ENCODE data around the gene MNT. TPM values are rescaled to one million over a fixed set of nuclear protein-coding genes. Genes with fewer than 3 reads are reported as not detected.

MNT gene
- total RNA-seq, 2 experiments from 2014 or later: 21.2 to 22.2 TPM

DNA sequence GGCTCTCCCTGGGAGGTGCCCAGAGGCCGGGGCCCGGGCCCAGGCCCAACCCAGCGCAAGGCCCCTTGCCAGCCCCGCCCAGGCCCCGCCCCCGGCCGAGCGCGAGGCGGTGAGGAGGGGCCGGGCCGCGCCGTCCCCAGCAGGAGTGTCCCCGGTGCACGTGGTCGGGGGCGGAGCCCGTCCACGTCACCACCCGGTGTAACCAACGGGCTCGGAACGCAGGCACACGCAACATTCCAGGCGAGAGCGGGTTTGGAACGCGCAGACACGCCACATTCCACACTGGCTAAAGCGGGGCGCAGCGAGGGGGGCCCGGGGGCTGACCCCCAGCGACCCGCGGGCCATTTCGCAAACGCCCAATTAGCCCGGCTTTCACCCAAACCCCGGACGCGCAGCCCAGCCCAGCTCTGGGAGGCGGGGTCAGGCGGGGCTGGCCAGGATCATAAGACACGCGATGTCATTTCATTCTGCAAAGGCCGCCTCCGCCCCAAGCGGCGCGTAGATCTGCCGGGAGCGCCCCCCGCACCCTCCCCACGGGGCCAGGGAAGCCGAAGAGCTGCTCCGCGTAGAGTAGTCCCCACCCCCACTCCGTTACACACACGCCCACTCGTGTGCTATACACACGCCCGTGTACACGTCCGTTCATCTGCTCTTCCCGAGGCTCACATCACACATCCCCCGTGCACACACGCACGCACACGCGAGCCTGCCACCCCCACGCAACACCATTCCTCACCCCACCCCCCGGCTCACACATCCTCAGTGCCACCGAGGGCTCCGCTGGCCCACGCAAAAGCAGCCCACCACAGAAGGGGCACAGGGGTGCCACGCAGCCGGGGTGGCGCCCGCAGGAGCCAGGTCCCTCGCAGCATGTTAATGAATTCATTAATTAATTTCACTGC is 1.0 kb downstream of the MNT start:
- CTCF ChIA-PET: interaction anchor here (0.7 to 4.5 kb wide), 5 partner anchors 7 to 1618 kb away, joined by 3 to 27 read pairs (median 3); no protein-coding TSS in a partner anchor
- POLR2A ChIA-PET: interaction anchor here (1.0 to 1.7 kb wide), 4 partner anchors 9 to 683 kb away, joined by 3 read pairs; partner anchors contain the start of gene TSR1

DNA sequence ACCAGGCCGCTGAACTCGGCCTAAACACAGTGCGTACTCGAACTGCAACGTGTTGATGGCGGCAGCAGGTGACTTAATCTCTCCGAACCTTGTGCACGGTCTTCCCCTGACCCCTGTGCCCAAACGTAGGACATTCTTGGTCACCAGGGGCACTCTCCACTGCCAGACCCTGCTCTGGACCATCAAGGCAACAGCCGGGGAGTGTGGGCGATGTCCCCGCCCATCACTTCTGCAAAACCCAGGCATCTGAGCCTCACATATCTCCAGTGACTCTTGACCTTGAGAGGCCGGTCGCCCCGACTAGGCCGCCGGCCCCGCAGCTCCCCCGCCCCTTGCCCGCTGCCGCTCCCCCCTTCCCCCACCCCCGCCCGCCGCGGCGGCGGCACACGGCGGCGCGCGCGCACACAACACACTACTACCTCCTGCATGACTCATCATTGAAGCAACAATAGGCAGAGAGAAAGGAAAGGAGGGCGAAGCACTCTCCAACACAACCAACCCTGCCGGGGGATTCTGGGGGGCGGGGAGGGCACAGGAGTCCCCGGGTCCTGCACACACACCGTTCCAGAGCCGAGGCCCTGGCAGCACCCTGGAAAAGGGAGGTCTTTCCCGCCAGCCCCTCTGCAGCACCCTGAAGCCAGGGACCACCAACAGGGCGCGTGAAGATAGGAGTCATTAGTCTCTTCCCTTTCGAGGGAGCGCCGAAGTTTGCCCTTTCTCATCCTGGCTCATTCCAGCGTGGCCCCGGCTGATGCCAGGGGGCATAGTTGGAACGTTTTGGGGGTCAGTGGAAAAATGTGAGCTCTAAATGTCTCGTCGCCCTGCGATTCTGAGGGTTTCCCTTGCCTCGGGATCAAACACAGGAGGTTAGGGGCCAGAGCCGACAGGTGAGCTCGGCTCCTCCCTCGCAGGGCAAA is 1.9 kb downstream of the MNT start:
- ChIA-PET POLR2A (interaction anchor here (1.0 to 1.7 kb wide), 3 partner anchors 8 to 682 kb away, joined by 3 read pairs; no protein-coding TSS in a partner anchor), CTCF (interaction anchor here (0.6 to 4.5 kb wide), 5 partner anchors 6 to 148 kb away, joined by 3 to 27 read pairs (median 7); no protein-coding TSS in a partner anchor)

DNA sequence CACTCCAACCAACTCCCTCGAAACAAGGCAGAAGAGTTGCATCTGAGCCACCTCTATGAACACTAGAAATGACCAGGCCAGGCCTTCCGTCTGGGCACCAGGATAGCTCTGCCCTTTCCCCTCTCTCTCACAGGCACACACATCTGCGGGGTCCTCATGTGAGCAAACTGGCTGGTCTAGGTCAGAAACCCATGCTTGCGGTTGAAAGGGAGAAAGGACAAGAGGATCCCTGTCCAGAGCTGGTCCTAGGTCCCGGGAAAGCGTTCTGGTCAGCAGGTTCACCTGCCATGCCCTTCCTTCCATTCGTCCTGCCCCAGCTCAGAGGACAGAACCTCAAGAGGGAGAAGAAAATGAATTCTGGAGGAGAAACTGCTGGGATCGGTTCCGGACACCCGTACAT is 2.7 kb downstream of the MNT start:
- ChIA-PET POLR2A (no interaction called here), CTCF (interaction anchor here (0.6 to 1.5 kb wide), 2 partner anchors 15 to 149 kb away, joined by 6 to 7 read pairs; no protein-coding TSS in a partner anchor)

DNA sequence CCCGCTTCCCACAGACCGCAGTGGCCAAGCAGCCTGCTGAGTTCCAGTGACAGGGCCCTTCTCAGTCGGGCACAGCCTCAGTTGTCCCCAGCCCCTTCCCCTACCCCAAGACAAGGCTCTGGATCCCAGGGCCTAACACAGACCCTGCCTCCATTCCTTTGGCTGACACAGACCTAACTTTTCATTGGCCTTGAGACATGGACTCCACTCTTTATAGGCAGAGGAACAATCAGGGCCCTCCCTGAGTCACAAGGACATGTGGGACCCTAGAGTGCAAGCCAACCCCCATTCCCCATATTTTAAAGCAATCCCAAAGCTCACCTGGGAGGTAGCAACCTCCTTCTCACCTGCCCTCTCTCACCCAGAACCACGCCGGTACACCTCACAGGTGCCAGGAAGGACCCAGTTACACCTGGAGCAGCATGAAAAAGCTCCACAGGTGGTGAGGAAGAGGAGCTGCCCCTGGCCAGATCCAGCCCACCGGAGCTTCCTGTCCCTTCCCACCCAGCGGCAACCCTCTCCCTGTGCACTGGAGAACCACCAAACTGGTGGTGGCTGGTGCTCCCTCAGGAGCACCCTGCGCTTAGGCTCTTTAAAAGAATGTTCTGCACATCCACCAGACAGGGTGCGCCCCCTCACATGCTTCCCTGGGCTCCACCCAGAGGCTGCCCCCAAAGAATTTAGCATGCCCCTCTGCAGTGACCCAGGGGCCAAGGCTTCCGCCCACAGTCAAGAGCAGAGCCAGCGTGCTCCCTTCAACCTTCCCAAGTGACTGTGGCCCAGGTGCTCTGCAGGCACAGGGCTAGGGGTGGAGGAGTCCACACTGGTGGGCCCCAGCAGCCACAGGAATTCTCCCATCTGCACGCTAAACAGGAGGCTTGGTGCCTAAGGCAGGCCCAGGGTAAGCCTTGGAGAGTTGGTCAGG is 3.4 kb downstream of the MNT start:
- ChIA-PET POLR2A (no interaction called here), CTCF (interaction anchor here (0.6 to 1.5 kb wide), 2 partner anchors 15 to 149 kb away, joined by 6 to 7 read pairs; no protein-coding TSS in a partner anchor)

DNA sequence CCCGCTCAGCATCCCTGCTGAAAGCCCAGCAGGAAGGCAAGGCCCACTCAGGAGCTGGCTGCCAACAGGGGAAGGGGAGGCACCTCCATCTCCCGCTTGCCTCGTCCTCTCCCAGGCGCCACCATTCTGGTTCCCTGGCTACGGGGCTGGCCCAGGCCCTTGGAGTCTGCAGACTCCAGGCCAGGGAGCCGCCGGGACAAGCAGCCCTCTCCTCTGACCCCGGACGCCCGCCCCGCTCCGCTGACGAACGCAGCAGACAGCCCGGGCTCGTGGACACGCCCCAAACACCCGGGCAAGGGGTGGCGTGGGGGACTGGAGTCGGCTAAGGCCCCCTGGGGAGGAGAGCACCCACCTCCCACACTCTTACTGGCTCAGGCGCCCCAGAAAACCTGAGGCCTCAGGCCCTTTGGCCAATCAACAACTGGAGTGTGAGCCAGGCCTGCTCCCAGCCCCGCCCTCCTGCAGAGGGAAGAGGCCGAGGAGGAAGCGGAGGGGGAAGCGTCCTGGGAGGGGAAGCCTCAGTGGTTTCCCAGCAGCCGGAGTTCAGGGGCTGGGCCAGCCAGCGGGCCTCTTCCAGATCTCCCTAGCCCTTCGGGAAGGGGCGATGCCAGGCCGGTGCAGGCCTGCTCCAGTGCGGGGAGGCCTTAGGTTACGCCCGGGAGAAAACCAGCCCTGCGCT is 4.2 kb downstream of the MNT start:
- ChIA-PET POLR2A (no interaction called here), CTCF (no interaction called here)

DNA sequence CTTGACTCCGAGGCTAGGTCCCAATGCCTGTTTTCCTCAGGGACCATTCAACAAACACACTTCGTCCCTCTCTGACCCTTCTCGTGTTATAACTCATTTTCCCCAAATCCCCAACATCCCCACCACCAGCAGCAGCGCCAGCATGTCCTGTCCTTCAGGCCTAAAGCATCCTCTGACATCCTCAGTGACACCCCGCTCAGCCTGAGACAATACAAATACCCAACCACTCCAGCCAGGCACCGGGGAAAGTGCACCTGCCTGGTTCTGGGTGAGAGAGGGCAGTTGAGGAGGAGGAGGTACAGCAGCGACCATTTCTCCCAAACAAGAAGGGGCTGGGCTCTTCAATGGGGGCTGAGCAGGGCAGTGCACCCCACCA is 4.7 kb downstream of the MNT start:
- ChIA-PET CTCF (no interaction called here), POLR2A (no interaction called here)

DNA sequence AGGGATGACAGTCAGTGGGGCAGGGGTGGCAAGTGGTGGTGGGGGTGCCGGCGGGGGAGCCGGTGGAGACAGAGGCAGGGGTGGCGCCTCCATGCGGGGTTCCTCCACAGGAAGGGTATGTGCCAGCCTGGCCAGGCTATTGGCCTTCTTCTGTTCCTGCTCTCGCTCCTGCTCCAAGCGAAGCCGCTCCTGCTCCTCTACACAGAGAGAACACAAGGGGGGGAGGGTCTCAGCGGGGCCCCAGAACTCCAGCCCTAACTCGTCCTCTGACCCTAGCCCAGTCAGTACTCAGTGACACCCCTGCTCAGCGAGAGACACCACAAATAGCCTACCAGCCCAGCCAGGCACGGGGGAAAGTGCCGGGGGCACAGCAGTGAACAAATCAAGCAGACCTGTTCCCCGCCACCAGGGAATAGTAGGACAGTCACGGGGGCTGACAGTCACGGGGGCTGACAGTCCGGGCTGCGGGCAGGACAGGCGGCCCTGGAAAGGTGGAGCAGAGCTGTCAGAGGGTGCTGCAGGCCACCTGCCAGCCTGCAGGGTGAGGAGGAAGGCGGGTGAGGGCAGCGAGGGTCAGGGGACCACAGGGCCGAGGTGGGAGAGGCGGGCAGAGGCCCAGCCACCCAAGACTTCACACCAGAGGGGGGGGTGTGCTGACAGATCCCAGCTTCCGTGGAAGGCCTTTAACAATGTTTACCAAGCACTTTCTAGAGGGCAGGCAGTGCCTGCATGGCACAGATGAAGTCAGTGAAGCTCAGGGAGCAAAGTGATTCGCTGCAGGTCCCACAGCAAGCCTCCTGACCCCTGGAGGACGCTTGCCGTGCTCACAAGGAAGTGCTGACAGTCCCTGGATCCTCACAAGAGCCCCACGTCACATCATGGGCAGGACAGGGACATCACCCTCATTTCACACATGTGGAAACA is 5.3 kb downstream of the MNT start:
- CTCF ChIA-PET: no interaction called here
- POLR2A ChIA-PET: no interaction called here

DNA sequence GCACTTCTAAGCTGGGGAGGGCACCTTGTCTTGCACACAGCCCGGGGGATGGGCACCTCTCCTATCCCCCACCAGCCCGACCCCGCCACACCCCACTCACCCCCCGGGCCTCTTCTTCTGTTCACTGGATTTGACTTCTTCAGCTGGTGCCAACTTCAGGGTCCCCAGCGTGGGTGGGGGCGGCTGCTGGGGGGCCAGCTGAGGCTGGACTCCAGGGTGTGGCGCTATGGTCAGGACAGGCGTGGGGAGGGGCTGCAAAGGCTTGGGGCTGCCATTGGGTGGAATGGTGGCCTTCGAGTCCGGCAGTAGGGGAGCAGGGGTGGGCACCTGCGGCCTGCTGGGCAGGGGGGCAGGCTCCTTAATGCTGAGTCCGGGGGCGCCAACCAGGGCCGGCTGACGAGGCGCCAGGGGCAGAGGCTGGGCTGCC is 6.1 kb downstream of the MNT start:
- ChIA-PET POLR2A (no interaction called here), CTCF (no interaction called here)

DNA sequence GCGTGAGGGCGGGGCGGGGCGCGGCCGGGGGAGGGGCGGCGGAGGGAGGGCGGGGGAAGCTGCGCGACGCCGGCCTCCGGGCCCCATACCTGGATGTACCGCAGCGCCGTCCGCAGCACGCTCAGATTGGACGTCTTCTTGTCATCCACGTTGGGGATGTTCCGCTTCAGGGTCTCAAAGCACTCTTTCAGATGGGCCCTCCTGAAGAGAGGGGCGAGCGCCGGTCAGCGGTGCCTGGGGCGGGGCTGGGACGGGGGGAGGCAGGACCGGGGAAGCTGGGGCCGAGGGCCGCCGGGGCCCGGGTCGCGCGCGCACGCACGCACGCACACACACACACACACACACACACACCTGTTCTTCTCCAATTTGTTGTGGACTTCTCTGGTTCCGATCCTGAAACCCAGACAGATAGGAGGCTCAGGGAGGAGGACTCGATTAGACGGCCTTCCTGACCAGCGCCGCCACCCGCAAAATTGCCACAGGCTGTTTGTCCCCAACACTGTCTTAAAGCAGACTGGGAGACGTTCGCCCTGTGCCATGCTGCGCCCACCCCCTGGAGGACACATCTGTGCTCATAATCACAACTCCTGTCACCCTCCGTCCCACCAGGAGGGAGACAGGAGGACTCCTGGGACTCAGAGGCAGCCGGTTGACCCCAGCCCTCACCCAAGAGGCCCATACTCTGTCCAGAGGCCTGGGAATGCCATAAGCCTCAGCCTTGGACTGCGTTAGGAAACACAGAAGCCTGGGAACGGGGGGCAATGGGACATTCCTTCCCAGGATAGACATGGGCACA is 6.7 kb downstream of the MNT start:
- ChIA-PET POLR2A (interaction anchor here (0.6 to 3.2 kb wide), 3 partner anchors 8 to 58 kb away, joined by 3 to 35 read pairs (median 7); partner anchors contain the start of gene TSR1), CTCF (interaction anchor here (2.9 to 3.4 kb wide), 2 partner anchors 7 to 22 kb away, joined by 23 to 27 read pairs; partner anchors contain the start of gene MNT)

DNA sequence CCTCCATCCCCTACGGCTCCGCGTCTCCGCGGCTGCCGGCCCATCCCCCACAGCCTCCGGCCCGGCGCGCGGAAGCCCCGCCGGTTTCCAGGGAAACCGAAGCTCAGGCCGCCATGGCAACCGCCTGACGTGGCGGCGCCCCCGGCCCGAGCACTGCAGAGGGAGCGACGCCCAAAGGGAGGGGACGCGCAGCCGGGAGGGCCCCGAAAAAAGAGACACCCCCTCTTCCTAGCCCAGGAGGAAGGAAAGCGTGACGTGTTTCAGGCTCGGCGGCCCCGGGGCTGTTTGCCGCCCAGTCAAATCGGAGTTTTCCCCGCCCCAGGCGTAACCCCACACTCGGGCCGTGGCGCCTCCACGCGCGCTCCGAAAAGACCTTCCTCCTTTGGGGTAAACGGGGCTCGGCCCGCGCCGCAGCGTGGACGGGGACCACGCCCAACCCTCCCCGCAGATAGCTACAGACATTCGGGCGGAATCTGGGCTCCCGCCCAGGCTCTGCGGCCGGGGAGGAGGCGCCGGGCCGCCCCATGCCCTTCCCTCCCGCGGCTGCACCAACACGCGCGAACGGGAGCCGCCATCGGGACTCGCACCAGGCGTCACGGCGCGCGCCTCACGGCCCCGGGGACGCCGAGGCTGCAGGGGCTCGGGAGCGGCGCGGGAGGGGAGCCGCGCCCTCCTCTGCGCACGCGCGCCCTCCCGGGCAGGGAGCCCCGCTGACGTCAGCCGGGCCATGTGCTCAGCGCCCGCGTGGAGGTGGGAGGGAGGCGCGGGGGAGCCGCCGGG is 7.5 kb downstream of the MNT start:
- POLR2A ChIA-PET: interaction anchor here (0.6 to 3.2 kb wide), 5 partner anchors 9 to 57 kb away, joined by 3 to 35 read pairs (median 7); partner anchors contain the start of gene TSR1
- CTCF ChIA-PET: interaction anchor here (0.6 to 3.5 kb wide), 4 partner anchors 8 to 674 kb away, joined by 3 to 40 read pairs (median 25); partner anchors contain the start of gene MNT

DNA sequence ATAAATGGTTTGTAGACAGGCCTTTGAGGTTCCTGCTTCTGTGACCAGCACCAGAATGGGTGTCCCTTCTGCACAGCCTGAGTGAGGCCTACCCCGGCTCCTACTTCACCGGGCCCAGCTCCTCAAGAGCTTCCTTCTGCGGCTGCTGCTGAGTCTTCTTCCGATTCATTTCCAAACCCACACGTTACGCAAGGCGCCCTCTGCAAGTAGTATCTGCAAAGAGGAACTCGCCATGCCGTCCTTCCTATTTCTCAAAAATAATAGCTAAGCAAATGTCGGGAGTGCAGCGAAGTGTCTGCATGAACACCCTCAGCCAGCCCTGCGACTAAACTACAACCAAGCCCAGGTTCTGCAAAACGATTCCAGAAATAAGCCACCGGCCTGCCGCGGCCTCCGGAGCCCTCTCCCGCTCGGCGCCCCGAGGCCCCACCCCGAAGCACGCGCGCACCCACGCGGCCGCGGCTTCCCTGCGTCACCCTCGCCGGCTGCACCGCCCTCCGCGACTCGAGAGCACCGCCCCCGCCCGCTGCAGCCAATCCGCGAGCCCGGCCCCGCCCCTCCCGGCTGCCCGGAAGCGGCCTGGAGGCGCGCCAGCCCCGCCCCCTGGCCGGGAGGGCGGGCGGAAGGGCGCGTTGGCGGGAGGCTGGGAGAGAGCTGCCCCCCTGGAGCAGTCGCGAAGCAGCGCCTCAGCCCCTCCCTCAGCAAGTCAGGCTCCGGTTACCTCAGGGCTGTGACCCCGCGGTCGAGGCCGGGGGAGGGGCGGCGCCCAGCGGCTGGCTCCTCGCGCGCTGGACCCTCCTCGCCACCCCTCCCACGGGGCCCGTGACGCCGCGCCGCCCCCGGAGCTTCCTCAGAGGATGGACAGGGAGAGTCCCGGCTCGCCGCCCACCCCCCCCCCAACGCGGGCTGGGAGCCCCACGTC is 8.3 kb downstream of the MNT start:
- ChIA-PET POLR2A (interaction anchor here (0.8 to 3.2 kb wide), 7 partner anchors 10 to 119 kb away, joined by 3 to 35 read pairs (median 7); partner anchors contain the start of genes METTL16 and TSR1), CTCF (interaction anchor here (0.6 to 3.5 kb wide), 6 partner anchors 9 to 305 kb away, joined by 3 to 40 read pairs (median 13); partner anchors contain the start of gene MNT)

DNA sequence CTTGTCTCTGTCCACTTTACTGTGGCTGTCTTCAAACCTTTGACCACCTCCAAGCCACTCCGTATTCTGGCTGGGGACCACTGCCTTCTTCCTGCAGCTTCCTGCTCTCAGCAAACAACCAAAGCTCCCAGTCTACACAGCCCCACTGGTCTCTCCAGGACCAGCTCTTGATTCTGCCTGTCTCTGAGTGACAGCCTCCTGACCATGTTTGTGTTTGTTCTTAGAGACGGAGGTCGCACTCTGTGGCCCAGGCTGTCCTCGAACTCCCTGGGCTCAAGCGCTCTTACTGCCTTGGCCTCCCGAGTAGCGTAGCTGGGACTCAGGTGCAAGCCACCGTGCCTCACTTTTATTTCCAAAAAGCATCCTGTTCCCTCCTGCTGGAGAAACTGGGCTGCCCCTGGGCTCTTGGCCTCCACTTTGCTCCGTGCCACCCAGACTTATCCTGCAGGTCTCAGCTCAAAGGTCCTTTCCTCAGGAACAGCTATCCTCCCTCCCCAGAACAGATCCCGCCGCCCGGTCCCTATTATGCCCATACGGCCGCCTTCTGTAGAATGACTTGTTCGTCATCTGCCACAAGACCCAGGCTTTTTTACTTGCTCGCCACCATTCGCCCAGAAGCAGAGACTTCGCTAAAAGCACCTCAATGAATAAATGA is 9.1 kb downstream of the MNT start:
- POLR2A ChIA-PET: interaction anchor here (1.1 to 3.2 kb wide), 6 partner anchors 8 to 119 kb away, joined by 3 to 35 read pairs (median 6); partner anchors contain the start of genes METTL16 and TSR1
- CTCF ChIA-PET: interaction anchor here (0.6 to 3.5 kb wide), 7 partner anchors 9 to 306 kb away, joined by 3 to 40 read pairs (median 3); partner anchors contain the start of gene MNT

DNA sequence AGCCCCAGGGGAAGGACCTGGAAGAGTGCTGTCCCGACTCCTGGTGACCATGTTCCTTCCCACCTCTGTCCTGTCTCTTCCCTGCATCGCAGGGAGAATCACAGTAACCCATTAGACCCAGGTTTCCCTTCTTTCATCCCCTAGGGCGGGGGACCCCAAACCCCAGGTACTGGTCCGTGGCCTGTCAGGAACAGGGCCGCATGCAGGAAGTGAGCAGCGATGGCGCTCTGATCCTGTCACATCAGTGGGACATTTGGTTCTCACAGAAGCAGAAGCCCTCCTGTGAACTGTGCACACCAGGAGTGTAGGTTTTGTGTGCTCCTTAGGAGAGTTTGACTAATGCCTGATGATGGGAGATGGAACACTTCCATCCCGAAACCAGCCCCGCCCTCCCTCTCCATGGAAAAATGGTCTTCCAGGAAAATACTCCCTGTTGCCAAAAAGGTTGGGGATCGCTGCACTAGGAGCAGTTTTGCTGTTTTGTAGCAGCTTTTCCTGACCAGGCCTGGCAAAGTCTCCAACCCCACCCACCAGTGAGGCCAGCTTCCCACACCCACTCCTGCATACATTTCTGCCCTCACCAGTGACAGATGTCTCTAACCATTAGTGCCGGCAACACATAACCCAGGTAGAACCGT is 10.5 kb downstream of the MNT start:
- ChIA-PET POLR2A (interaction anchor here (0.6 kb wide), 1 partner anchor 1007 kb away, joined by 5 read pairs; no protein-coding TSS in a partner anchor), CTCF (interaction anchor here (3.5 kb wide), 1 partner anchor 8 kb away, joined by 40 read pairs; no protein-coding TSS in a partner anchor)

Data from activated CD8-positive, alpha-beta memory T cell treated with anti-CD3 and anti-CD28 coated beads for 36 hours (primary cell).